Stimulated activated CD4-positive, alpha-beta T cell treated with anti-CD3 and anti-CD28 coated beads, Interleukin-2, amount 100 ng/mL, for 4 hours (primary cell): ENCODE measurements around the gene PHPT1.
"Not testable (repeated sequence)": the region's sequence is repeated elsewhere in the genome, so short reads cannot be mapped to it uniquely, and the experiment has no call there.

Experiments
- DNase-seq: peaks from one replicate; pipeline ENCODE4 v3.0.0-alpha.2; 2020; ENCODE audit warnings: low read depth

PHPT1 gene

DNA sequence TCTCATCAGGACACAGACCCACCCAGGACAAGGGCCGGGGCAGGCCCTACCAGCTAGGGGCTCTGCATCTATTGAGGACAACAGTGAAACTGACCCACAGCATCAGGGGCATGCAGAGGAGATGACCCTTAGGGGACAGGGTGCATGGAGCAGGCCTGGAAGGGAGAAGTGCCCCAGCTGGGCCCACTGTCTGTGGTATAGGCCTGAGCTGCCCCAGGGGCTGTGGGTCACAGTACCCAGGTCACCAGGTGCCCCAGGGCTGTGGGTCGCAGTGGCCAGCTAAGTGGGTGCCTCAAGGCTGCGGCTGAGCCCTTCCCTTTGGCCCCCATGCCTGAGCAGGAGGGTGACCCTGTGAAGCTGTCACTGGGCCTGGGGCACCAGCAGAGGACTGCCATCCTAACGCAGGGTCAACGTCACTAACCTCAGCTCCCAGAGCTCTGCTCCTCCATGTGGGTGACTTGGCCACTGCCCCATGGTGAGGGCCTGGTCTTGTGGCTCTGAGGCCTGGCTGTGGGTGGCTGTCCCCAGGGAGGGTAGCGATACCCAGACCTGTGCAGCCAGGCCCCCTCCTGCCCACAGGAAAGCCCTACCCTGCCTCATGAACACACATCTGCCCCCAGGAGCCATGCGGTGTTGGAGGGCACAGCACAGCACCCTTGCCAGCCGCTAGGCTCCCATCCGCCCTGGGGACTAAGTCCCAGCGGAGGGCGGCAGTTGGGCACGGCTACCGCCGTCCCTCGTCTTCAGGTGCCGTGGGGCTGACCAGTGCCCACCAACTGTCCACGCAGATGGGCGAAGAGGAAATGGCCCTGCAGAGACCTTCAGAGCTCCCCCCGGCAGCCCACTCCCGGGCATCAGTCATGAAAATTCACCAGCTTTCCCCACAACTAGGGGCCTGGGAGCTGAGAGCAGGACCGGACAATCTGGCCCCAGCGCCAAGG, 12.0 kb downstream of the PHPT1 start:
- no peak for DNase-seq

GRCh38 chr9:136861874-136862457, 12.8 kb downstream of the PHPT1 start:
- no peak for DNase-seq

DNA sequence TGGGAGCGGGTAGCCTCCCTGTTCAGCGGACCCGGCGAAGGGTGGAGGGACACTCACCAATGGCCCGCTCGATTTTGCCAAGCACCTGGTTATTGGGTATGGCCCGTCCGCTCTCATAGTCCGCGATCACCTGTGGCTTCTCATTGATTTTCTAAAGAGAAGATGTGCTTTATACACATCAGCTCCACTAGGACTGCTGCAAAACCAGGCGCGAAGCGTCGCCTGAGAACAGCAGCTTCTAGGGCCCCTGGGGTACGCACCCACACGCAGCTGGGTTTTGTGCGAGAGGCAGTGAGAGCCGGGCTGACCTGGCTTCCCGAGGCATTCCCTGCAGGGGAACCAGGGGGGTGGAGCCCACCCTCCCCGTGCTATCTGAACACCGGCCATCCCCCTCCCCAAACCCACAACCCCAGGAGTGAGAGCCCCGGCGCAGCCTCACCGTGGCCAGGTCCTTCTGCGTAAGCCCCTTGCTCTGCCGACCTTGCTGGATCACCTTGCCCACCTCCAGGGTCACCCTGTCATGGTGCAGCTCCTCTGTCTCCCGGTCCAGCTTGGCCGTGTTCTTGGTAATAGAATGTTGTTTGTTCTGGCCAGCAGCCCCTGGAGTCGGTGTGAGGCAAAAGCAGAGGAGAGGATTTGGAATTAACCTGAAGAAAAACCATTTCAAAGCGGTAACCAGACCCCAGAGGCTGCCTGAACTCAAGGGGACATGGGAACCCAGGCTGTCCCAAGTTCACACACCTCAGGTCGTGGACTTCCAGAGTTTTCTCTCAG, 13.8 kb downstream of the PHPT1 start:
- DNase-seq, result no peak

DNA sequence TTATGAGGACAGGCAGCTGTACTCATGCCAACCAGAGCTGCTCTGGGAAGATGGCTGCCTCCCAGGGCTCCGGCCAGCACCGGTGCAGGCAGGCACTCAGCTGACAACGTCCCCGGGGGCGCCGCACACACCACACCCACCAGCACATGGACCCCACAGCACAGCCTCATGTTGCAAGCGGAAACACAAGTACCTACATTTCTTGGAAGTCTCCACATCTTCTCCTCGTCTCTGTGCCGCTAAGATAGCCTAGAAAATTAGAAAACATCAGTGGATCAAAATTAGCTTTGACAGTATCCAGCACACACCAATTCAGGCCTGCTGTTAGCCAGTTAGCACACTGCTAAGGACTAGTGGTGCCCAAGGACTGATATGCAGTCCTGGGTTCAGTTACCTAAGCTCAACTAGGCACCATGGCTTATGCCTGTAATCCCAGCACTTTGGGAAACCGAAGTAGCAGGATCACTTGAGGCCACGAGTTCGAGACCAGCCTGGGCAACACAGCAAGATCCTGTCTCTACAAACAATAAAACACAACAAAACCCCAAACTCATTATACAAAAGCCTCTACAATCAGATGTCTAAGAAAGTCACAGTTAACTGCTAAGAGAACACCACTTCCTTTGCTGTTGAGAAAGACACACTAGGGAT, 14.5 kb downstream of the PHPT1 start:
- DNase-seq, result no peak

DNA sequence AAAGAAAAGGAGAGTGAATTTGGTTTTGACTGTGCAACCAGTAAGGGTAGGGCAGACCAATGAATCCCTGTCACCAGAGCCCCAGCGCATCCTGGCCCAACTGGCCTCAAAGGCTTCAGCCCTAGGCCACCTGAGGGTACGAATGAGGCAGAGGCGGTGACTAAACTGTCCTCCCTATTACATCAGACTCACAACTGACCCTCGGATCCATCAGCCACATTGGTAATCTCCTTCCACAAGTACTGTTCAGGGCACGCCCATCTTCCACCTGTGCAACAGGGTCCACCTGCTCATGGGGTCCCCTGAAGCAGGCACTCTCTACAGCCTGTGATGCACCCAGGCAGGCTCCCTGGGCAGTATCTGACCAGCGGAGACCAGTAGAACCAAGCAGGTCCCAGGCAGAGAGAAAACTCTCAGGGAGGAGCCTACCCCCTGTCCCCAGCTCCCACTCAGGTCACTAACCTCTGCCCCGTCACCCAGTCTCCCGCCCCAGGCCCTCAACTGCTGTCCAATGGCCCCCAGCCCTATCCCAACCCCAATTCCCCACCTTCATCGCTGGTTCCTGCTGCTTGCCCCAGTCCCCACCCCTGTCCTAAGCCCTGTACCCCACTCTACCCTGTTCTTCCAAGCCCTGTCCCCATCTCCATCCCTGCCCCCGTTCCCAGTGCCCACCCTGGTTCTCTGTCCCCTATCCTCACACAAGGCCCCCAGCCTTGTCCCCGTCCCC, 16.0 kb downstream of the PHPT1 start:
- DNase-seq, result no peak

- DNase-seq, result no peak
Measured at GRCh38 chr9:136865768-136866103, 16.5 kb downstream of the PHPT1 start.

DNA sequence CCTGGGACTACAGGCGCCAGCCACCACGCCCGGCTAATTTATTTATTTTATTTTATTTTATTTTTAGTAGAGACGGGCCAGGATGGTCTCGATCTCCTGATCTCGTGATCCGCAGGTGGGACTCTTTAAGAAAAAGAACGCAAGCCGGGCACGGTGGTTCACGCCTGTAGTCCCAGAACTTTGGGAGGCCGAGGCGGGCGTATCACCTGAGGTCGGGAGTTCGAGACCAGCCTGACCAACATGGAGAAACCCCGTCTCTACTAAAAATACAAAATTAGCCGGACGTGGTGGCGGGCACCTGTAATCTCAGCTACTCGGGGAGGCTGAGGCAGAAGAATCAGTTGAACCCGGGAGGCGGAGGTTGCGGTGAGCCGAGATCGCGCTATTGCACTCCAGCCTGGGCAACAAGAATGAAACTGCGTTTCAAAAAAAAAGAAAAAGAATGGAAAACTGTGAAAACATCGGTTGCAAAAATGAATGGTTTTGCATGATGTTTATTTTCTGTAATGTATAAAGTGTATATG, 17.8 kb downstream of the PHPT1 start:
- DNase-seq, result not testable (repeated sequence)

DNA sequence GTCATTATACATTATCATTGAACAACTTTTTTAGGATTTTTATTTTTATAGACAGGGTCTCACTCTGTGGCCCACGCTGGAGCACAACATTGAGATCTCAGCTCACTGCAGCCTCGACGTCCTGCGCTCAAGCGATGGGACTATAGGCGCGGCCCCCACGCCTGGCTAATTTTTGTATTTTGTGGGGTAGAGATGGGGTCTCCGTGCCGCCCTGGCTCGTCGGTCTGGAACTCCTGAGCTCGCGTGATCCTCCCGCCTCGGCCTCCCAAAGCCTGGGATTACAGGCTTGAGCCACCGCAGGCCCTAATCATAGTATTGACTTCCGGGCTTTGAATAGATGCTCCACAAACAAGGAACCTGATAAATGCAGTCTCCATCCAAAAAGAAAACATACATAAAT, 18.3 kb downstream of the PHPT1 start:
- no peak for DNase-seq

DNA sequence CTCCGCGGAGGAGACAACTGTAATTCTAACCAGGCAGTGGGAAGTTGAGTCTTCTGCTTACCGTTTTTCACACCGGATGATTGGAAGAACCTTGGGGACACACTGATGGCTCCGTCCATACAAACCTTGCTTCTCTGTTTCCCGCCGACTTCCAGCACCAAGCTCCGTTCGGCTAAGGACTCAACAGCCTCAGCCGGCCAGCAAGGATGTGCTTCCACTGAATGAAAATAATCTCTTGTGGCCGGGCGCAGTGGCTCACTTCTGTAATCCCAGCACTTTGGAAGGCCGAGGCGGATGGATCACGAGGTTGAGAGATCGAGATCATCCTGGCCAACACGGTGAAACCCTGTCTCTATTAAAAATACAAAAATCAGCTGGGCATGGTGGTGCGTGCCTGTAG, 18.7 kb downstream of the PHPT1 start:
- no peak for DNase-seq

DNA sequence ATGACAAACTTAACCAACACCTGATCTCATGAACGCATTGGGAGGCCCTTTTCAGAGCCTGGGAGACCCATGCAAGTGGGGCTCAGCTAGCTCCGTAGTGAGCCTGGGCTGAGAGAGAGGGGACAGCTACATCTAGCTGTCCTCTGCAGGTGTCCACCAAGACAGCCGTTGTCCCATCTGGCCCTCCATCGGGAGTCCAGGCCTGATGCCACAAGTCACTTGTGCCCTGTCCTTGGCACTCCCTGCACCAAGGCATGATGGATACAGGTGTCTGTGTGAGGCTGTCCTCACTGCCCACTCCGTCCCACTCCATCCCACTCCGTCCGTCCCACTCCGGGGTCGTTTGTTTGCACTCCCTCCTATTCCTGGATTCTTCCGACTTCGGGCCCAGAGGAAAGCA, 19.4 kb downstream of the PHPT1 start:
- no peak for DNase-seq

DNA sequence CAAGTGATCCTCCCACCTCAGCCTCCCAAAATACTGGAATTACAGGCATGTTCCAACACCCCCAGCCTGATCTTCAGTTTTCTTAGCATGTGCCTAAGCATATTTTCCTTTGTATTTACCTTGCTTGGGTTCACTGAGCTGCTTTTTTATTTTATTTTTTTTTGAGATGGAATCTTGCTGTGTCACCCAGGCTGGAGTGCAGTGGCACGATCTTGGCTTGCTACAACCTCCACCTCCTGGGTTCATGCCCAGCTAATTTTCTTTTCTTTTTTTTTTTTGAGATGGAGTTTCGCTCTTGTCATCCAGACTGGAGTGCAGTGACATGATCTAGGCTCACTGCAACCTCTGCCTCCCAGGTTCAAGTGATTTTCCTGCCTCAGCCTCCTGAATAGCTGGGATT, 20.4 kb downstream of the PHPT1 start:
- not testable (repeated sequence) for DNase-seq

DNA sequence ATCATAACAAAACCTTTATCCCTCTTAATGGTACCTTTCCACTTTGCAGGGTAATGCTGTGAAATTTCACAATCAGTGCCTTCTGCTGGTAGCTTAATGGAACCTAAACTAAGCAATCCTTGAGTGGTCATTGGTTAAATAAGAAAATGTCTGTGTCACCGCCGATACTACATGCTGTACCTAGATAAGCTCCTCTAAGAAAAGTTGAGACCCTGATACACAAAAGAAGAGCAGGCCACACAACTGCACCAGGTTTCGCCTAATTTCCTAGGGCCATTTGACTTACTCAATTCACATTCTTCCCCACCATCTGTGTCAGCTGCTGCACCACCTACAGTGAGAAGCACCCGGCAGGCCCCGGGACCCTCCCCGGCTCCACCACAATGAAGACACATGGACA, 25.9 kb downstream of the PHPT1 start:
- no peak for DNase-seq

DNA sequence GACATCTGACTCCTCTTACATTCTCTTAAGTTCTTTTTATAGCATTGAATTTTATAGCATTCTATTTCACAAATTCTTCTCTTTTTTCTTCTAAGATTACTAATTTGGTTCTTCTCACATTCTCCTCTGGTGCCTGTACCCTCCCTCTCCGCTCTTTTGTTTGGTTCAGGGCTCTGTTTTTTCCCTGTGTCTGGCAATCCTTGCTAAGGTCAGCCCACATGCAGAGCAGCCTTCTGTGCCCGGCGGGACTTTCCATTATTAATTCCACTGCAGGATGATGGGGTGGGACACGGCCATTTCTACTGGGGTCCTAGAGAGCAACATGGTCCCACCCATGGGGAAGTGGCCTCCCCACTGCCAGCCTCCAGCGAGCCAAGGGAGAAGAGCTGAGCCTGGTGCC, 27.3 kb downstream of the PHPT1 start:
- DNase-seq, result no peak

DNA sequence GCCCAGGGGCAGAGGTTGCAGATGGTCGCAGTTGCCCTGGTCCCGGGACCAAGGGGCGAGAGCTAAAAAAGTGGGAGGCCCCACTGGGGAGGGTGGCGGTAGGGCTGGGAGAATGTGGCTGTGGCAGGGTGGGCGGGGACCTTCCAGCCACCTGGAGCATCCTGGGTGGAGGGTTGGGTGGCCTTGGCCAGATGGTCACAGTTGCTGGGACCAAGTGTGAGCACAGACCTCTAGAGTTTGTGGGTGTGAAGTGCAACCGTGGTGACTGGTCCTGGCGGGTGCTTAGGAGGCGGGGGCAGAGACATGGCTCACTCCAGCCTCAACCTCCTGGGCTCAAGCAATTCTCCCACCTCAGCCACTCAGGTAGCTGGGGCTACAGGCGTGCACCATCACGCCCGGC, 31.4 kb downstream of the PHPT1 start:
- no peak for DNase-seq

DNA sequence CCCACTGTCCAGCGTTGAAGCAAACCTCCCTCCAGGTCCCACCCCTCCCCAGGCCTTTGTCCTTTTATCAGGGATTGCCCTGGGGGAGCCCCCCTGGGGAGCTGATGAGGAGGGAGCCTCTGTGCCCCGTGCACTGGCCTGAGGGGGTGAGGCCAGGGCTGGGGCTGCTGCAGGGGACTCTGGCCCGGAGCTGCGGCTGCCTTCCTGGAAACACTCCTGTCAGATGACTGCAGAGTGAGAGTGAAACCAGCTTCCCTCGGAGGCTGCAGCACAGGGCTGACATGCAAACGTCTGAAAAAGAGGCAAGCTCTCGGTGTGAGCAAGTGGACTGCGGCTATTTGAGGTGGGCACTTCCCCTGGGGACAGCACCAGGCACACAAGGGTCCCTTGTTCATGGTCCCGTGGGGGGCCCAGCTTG, 32.5 kb downstream of the PHPT1 start:
- DNase-seq, result peak; percentile 44

DNA sequence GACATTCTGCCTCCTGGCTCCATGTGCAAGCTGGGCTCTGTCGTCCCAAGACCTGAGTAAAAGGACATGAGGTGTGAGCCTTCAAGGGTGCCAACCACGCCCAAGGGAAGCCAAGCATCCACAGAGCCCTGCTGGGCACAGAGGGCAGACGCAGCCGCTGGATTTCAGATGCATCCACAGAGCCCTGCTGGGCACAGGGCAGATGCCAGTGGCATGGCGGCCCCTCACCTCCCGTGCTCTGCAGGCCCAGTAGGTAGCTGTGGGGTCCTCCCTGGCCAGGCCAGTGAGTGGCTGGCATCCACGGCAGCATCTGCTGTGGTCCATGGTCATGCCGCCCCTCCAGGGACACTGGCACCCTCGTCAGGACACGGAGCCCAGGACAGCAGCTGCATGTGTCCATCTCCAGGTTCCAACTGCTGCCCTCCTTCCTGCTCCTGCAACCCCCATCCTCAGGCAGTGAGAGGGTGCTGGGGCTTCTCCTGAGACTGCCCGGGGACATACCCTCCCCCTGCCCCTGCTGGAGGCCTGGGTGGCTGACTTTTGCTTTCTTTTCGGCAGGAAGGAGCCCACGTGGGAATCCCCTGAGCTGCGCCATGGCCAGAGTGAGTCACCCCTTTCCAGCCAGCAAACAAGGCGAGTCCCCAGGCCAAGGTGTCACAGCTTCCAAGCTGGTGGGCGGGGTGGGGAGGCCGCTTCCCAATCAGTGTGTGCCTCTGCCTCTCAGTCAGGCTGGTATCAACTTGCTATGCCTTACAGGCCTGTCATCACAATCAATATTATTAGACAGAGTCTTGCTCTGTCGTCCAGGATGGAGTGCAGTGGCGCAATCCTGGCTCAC, 33.1 kb downstream of the PHPT1 start:
- peak; percentile 96 for DNase-seq

DNA sequence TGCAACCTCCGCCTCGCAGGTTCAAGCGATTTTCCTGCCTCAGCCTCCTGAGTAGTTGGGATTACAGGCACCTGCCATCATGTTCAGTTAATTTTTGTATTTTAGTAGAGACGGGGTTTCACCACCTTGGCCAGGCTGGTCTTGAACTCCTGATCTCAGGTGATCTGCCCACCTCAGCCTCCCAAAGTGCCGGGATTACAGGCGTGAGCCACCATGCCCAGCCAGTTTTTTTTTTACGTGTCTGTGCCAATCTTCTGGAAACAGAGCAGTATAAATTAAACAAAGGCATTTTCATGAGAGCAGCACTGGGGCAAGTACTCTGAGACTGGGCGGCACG, 33.7 kb downstream of the PHPT1 start:
- not testable (repeated sequence) for DNase-seq

GRCh38 chr9:136883670-136884069, 34.5 kb downstream of the PHPT1 start:
- not testable (repeated sequence) for DNase-seq

GRCh38 chr9:136885950-136886578, 36.9 kb downstream of the PHPT1 start, which contains the start of gene TRAF2:
TSS of gene TRAF2 (plus strand) at chr9:136886516. CDS start at chr9:136898741, 12,225 bp downstream.
- DNase-seq, result peak; percentile 96
